ENCODE data around the gene SHC4.
"Not testable (repeated sequence)": the region's sequence is repeated elsewhere in the genome, so short reads cannot be mapped to it uniquely, and the experiment has no call there.

The SHC4 gene

GRCh38 chr15:48975472-48976419 lies 12.0 kb upstream of the SHC4 start:
- DNase-seq (ENCODE audit: low spot score in 2 of 2) (peak; percentile 85 to 90), ATAC-seq (peak; percentile 97)
- Mint-ChIP-seq H3K27ac (no peak overlapping the region), H3K9me3 (no peaks in the 10 kb centered on the region), H3K4me1 (no peaks in the 10 kb centered on the region), H3K4me3 (peak overlapping the region; percentile 51), H3K36me3 (no peaks in the 10 kb centered on the region)

DNA sequence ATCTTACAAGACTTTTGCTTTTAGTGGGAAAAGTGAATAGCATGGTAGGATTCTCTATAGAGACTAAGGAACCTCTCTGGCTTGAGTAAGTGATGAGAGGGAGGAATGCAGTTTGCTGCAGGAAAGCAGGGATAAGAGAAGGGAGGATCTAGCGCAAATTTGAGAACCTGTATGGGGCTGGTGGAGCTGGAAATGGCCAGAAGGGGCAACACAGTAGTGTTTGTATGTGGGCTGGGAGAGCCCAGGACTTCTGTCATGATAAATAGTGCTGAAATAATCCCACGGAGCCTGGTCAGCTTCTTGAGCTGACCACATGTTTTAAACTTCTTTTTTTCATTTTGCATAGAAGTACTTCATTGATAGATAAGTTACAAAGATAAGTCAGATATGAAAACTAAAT lies 11.2 kb upstream of the SHC4 start:
- Mint-ChIP-seq H3K27ac (no peak overlapping the region), H3K36me3 (no peaks in the 10 kb centered on the region), H3K9me3 (no peaks in the 10 kb centered on the region), H3K4me3 (no peak overlapping the region), H3K4me1 (no peaks in the 10 kb centered on the region)
- no peak for DNase-seq (ENCODE audit: low spot score in 2 of 2)
- ATAC-seq = no peak

DNA sequence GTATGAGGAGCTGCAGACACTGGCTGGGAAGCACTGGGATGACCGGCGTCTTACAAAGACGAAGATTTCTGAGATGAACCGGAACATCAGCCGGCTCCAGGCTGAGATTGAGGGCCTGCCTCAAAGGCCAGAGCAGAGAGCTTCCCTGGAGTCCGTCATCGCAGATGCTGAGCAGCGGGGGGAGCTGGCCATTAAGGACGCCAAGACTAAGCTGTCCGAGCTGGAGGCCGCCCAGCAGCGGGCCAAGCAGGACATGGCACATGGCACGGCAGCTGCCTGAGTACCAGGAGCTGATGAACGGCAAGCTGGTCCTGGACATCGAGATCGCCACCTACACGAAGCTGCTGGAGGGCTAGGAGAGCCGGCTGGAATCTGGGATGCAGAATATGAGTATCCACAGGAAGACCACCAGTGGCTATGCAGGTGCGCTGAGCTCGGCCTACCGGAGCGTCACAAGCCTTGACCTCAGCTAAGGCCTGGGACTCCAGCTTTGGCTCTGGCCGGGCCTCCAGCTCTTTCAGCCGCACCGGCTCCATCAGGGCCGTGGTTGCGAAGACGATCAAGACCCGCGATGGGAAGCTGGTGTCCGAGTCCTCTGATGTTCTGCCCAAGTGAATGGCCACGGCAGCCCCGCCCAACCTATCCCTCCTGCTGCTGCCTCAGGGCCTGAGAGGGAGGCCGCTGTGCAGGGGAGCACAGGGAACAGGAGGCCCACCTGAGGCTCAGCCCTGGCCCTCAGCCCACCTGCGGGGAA lies 9.2 kb upstream of the SHC4 start:
- no peak overlapping the region for H3K4me3 Mint-ChIP-seq
- ATAC-seq (no peak), DNase-seq (ENCODE audit: low spot score in 2 of 2) (no peak)
- no peaks in the 10 kb centered on the region for H3K9me3 Mint-ChIP-seq
- no peaks in the 10 kb centered on the region for H3K4me1 Mint-ChIP-seq
- peak overlapping the region; percentile 10 for H3K27ac Mint-ChIP-seq
- H3K36me3 Mint-ChIP-seq = no peaks in the 10 kb centered on the region

DNA sequence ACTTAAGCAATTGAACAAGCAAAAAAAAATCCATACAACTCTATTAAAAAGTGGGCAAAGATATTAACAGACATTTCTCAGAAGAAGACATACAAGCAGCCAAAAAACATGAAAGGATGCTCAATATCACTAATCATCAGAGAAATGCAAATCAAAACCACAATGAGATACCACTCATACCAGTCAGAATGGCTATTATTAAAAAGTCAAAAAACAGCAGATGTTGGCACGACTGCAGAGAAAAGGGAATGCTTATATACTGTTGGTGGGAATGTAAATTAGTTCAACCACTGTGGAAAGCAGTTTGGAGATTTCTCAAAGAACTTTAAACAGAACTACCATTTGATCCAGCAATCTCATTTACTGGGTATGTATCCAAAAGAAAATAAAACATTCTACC lies 7.2 kb upstream of the SHC4 start:
- not testable (repeated sequence) for DNase-seq (ENCODE audit: low spot score in 2 of 2); ATAC-seq
- H3K4me1 Mint-ChIP-seq = peaks cover 15% of the 10 kb centered on the region

DNA sequence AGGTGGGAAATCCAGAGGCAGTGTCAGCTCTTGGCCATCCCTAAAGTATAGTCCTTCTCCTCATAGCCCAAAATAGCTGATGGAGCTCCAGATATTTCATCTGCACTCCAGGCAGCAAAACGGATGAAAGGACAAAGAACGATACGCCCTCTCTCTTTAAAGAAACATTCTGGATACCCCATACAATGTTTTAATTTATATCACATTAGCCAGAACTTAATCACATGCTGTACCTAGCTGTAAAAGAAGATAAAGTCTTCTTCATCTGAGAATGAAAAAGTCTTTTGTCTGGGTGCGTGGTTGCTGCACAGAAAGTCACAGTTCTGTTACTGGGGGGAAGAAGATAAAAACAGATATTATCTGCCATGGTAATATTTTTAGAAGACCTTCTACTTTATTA lies 4.3 kb upstream of the SHC4 start:
- DNase-seq (ENCODE audit: low spot score in 2 of 2) (no peak), ATAC-seq (no peak)
- H3K36me3 Mint-ChIP-seq = peaks cover 5% of the 10 kb centered on the region
- H3K4me1 Mint-ChIP-seq = peaks cover 42% of the 10 kb centered on the region
- H3K9me3 Mint-ChIP-seq = no peaks in the 10 kb centered on the region
- H3K4me3 Mint-ChIP-seq = no peak overlapping the region
- H3K27ac Mint-ChIP-seq = no peak overlapping the region

More for the DNA sequence above, 7.2 kb upstream of the SHC4 start:
- not testable (repeated sequence) for H3K36me3 Mint-ChIP-seq, H3K4me3 Mint-ChIP-seq, H3K27ac Mint-ChIP-seq, H3K9me3 Mint-ChIP-seq

DNA sequence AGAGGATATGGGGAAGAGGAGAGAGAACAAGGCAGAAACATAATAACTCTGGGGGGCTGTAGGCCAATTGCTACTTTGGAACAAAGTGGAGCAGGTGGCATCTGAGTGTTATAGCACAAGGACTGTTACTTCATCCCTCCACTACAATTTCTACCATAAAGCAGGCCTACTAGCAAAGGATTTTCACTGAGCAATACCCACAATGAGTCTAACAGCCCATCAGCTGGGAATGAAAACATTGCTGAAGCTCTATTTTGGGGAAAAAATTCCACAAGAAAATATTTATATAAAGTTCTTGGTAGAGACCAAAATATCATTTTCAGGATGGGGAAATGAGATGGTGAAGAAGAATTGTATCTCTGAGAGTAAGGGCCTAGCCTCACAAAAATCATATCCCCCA lies 3.6 kb upstream of the SHC4 start:
- ATAC-seq (no peak), DNase-seq (ENCODE audit: low spot score in 2 of 2) (no peak)
- Mint-ChIP-seq H3K4me3 (peak overlapping the region; percentile 73), H3K27ac (peak overlapping the region; percentile 88), H3K9me3 (no peaks in the 10 kb centered on the region), H3K36me3 (peaks cover 5% of the 10 kb centered on the region), H3K4me1 (peaks cover 42% of the 10 kb centered on the region)

DNA sequence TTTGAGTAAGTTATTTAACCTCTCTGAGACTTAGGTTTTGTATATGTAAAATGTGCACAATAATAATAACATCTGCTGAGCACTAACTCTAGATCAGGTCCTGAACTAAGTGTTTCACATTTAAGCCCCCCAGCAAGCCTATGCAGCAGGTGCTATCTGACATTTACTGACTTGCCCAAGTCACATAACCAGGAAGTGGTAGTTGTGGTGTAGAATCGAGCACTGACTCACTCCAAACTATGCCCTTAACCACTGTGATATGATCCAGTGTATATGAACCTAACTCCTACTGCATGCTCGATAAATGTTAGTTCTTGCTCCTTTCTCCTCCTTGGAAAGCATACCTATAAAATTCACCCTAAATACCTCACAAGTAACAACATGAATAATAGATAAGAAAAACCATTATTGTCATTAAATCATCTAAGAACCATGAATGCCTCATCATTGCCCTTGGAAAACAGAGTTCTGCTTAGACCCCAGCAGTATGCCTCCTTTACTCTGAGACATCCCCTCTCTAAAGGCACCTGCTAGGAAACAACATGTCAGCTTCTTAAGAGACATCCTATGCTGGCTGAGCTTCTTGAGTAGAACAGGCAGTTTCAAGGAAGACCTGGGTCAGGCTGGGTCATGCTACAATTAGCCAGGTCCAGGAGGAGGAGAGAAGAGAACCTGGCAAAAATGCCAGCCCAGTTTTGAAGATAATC lies 3.0 kb upstream of the SHC4 start:
- Mint-ChIP-seq H3K4me1 (peaks cover 42% of the 10 kb centered on the region), H3K36me3 (peaks cover 5% of the 10 kb centered on the region), H3K9me3 (no peaks in the 10 kb centered on the region), H3K27ac (peak overlapping the region; percentile 88), H3K4me3 (peak overlapping the region; percentile 73)
- DNase-seq (ENCODE audit: low spot score in 2 of 2) (peak in 1 of 2 donors; percentile 58), ATAC-seq (peak; percentile 98)

DNA sequence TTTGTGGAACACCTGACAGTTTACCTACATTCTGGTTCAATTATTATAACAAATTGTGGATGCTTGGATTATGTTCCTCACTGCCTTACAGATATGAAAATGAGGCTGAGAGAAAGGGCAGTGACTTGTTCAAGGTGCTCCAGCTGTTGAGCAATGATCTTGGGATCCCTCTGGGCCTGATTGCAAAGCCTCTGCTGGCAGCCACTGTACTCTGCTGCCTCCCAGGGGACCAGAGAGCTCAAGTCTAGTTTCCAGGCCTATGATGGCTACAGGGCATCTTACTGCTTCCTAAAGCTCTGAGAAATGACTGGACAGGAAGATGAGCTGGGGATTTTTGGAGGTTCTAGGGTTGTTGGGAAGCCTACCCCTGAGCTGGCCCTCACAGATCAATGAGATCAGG lies 2.3 kb upstream of the SHC4 start:
- Mint-ChIP-seq H3K27ac (peak overlapping the region; percentile 88), H3K9me3 (no peaks in the 10 kb centered on the region), H3K4me1 (peaks cover 48% of the 10 kb centered on the region), H3K4me3 (peak overlapping the region; percentile 73), H3K36me3 (peaks cover 5% of the 10 kb centered on the region)
- DNase-seq (ENCODE audit: low spot score in 2 of 2) = no peak
- peak; percentile 51 for ATAC-seq

DNA sequence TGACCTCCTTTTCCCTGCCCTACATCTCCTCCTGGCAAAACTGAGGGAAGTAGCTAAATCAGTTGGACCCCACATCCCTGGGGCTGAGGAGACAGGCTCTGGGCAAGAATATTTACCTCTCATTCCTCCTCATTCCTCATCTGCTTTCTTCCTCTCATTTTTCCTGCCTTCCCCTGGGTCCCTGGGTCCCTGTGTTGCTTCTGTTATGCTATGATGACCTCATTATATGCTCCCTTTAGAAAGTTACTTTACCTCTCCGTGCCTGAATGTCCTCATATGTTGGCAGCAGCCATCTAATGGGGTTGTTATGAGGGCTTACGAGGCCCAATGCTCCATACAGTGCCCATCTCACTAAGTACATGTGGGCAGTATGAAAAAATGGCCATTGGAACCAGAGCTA lies 1.2 kb upstream of the SHC4 start:
- peaks cover 5% of the 10 kb centered on the region for H3K36me3 Mint-ChIP-seq
- H3K4me3 Mint-ChIP-seq = peak overlapping the region; percentile 73
- peaks cover 49% of the 10 kb centered on the region for H3K4me1 Mint-ChIP-seq
- H3K9me3 Mint-ChIP-seq = no peaks in the 10 kb centered on the region
- no peak for ATAC-seq
- peak overlapping the region; percentile 88 for H3K27ac Mint-ChIP-seq
- no peak for DNase-seq (ENCODE audit: low spot score in 2 of 2)

GRCh38 chr15:48962662-48963523 lies 826 bp downstream of the SHC4 start:
- DNase-seq (ENCODE audit: low spot score in 2 of 2) = no peak
- Mint-ChIP-seq H3K4me3 (peak overlapping the region; percentile 73), H3K9me3 (no peaks in the 10 kb centered on the region), H3K4me1 (peaks cover 49% of the 10 kb centered on the region), H3K27ac (no peak overlapping the region), H3K36me3 (peaks cover 5% of the 10 kb centered on the region)
- peak; percentile 1 for ATAC-seq

- Mint-ChIP-seq H3K4me1 (peaks cover under 1% of the 10 kb centered on the region), H3K9me3 (no peaks in the 10 kb centered on the region), H3K27ac (no peak overlapping the region), H3K4me3 (no peak overlapping the region), H3K36me3 (no peaks in the 10 kb centered on the region)
- DNase-seq (ENCODE audit: low spot score in 2 of 2) = no peak
- ATAC-seq = no peak
Observed at GRCh38 chr15:48955967-48956366, 7.8 kb downstream of the SHC4 start.

GRCh38 chr15:48955370-48955769 lies 8.3 kb downstream of the SHC4 start:
- Mint-ChIP-seq H3K4me1 (no peaks in the 10 kb centered on the region), H3K36me3 (no peaks in the 10 kb centered on the region), H3K27ac (no peak overlapping the region), H3K9me3 (no peaks in the 10 kb centered on the region), H3K4me3 (no peak overlapping the region)
- ATAC-seq (no peak), DNase-seq (ENCODE audit: low spot score in 2 of 2) (no peak)

GRCh38 chr15:48954538-48954937 lies 9.2 kb downstream of the SHC4 start:
- Mint-ChIP-seq H3K9me3 (no peaks in the 10 kb centered on the region), H3K27ac (no peak overlapping the region), H3K4me3 (no peak overlapping the region), H3K36me3 (no peaks in the 10 kb centered on the region), H3K4me1 (no peaks in the 10 kb centered on the region)
- ATAC-seq = no peak
- no peak for DNase-seq (ENCODE audit: low spot score in 2 of 2)

GRCh38 chr15:48946840-48947187 lies 16.9 kb downstream of the SHC4 start:
- peaks cover 32% of the 10 kb centered on the region for H3K4me1 Mint-ChIP-seq
- H3K4me3 Mint-ChIP-seq = no peak overlapping the region
- peaks cover 4% of the 10 kb centered on the region for H3K9me3 Mint-ChIP-seq
- DNase-seq (ENCODE audit: low spot score in 2 of 2) = no peak
- no peak for ATAC-seq
- H3K36me3 Mint-ChIP-seq = no peaks in the 10 kb centered on the region
- no peak overlapping the region for H3K27ac Mint-ChIP-seq

All from stimulated activated effector memory CD8-positive, alpha-beta T cell treated with anti-CD3 and anti-CD28 coated beads, Interleukin-12 subunit alpha, Interleukin-12 subunit beta, amount 100 ng/mL, for 72 hours (primary cell).